Uterus (tissue), 4 donors: ENCODE measurements around the gene C19orf25. TPM values are rescaled to one million over a fixed set of nuclear protein-coding genes. Genes with fewer than 3 reads are reported as not detected.
"Not testable (repeated sequence)": the region's sequence is repeated elsewhere in the genome, so short reads cannot be mapped to it uniquely, and the experiment has no call there.

Source experiments
- DNase-seq, 2 donors: peaks; one replicate each; pipeline ENCODE4 v3.0.0-alpha.2; 2019 to 2020
- H3K27ac ChIP-seq, 2 donors: fragments of 200-600 bp; sonication (generic); 1 replicate in 1 of 2; 2 replicates in 1 of 2; pipeline ENCODE4 v1.5.1; 2016 to 2018
- H3K27me3 ChIP-seq, 2 donors: fragments of 200-600 bp; sonication (generic); one replicate each; pipeline ENCODE4 v1.5.1; 2018 to 2019; ENCODE audit warnings: control low read depth in 1 of 2
- H3K36me3 ChIP-seq, 2 donors: fragments of 200-600 bp; sonication (generic); one replicate each; pipeline ENCODE4 v1.5.1; 2019; ENCODE audit warnings: control low read depth in 1 of 2
- H3K4me1 ChIP-seq, 2 donors: fragments of 200-600 bp; sonication (generic); one replicate each; pipeline ENCODE4 v1.5.1; 2018 to 2019; ENCODE audit warnings: control low read depth in 1 of 2
- H3K4me3 ChIP-seq, 2 donors: fragments of 200-600 bp; sonication (generic); 1 replicate in 1 of 2; 2 replicates in 1 of 2; pipeline ENCODE4 v1.5.1; 2018 to 2019; ENCODE audit warnings: mild to moderate bottlenecking in 1 of 2
- H3K9me3 ChIP-seq, 2 donors: fragments of 200-600 bp; sonication (generic); one replicate each; pipeline ENCODE4 v1.5.1; 2019; ENCODE audit warnings: control low read depth in 1 of 2
- CTCF ChIP-seq, 4 experiments: fragments of 200-600 bp in 2 of 4; fragments of 450-650 bp in 2 of 4; sonication (generic) in 2 of 4; IDR thresholded peaks; one replicate each; pipeline ENCODE4 v1.5.1; 2016 to 2019; ENCODE audit warnings: antibody characterized with exemption in 4 of 4, mild to moderate bottlenecking in 2 of 4, moderate library complexity in 1 of 4
- POLR2A ChIP-seq, 2 donors: fragments of 450-650 bp; IDR thresholded peaks; one replicate each; pipeline ENCODE4 v1.6.1; 2016; ENCODE audit warnings: antibody characterized with exemption in 2 of 2, mild to moderate bottlenecking in 1 of 2, moderate library complexity in 1 of 2
- intact Hi-C: fragments of 100-400 bp; cut with DNase I; formaldehyde crosslinking; loops from one replicate; pipeline ENCODE4 v1.15.1; 2023; ENCODE audit warnings: low total_unique reads
- total RNA-seq, 4 donors: library from RNA; depleted of rRNA in 3 of 4; stranded (reverse); fragments of >200 nt in 3 of 4; gene quantifications; one replicate each; pipeline versions ENCODE4 v1.1.0 to v1.2.4, GENCODE V29; 2014 to 2023
- donor health status: DM: yes; HTN: yes; CAD: no.

Gene C19orf25
- total RNA-seq, 4 donors from 2014 or later = 17.7 to 32.9 (median 28.9) TPM

DNA sequence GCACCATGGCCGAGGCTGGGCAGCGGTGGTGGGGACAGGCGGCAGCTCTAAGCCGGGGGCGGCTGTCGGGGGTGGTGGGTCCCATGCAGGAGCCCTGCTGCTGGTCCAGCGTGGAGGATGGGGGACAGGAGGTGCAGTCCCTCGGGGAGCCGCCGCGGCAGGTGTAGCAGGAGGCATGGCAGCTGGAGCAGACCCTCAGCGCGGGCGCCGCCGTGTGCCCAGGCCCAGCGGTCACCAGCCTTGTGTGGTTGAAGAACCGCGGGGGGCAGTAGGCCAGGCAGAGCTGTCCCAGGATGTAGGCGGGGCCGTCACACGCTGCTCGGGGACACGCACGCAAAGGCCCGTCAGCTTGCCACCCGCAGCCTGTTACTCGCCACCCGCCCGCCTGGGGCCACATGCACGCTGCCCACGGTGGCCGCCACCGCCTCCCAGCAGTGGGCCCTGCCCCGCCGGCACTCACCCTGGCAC lies 2.9 kb upstream of the C19orf25 start:
- no peak overlapping the region for H3K4me3 ChIP-seq
- H3K36me3 ChIP-seq = no peaks in the 10 kb centered on the region
- no peak for TF ChIP-seq CTCF (IDR thresholded peaks at IDR 0.05)
- no peak for TF ChIP-seq POLR2A (IDR thresholded peaks at IDR 0.05)
- no peaks in the 10 kb centered on the region for H3K9me3 ChIP-seq
- intact Hi-C loops = no loop called here
- peaks cover 0 to 10% of the 10 kb centered on the region in 2 donors for H3K4me1 ChIP-seq
- H3K27ac ChIP-seq = no peak overlapping the region
- no peak for DNase-seq
- no peaks in the 10 kb centered on the region for H3K27me3 ChIP-seq

- no peaks in the 10 kb centered on the region for H3K27me3 ChIP-seq
- TF ChIP-seq CTCF (IDR thresholded peaks at IDR 0.05) (no peak), POLR2A (IDR thresholded peaks at IDR 0.05) (no peak)
- no peak overlapping the region for H3K4me3 ChIP-seq
- no peak overlapping the region for H3K27ac ChIP-seq
- H3K9me3 ChIP-seq = no peaks in the 10 kb centered on the region
- intact Hi-C loops = no loop called here
- H3K36me3 ChIP-seq = no peaks in the 10 kb centered on the region
- no peak for DNase-seq
- H3K4me1 ChIP-seq = peaks cover 0 to 10% of the 10 kb centered on the region in 2 donors
Measured at GRCh38 chr19:1481224-1481892, 2.3 kb upstream of the C19orf25 start.

DNA sequence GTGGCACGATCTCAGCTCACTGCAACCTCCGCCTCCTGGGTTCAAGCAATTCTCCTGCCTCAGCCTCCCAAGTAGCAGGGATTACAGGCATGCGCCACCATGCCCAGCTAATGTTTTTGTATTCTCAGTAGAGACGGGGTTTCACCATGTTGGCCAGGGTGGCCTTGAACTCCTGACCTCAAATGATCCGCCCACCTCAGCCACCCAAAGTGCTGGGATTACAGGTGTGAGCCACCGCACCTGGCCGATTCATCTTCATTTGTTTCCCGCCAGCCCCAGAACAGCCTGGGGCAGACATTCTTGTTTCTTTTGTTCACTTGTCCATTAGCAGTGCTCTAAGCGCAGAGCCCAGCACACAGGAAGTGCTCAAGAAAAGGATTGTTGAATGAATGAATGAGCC lies 2.0 kb downstream of the C19orf25 start:
- H3K4me1 ChIP-seq, H3K4me3 ChIP-seq, intact Hi-C loops, DNase-seq, H3K36me3 ChIP-seq, H3K27ac ChIP-seq, H3K9me3 ChIP-seq, H3K27me3 ChIP-seq: not testable (repeated sequence)

- H3K27me3 ChIP-seq = peaks cover 10 to 11% of the 10 kb centered on the region in 2 donors
Measured at GRCh38 chr19:1475751-1476437, 3.1 kb downstream of the C19orf25 start.

GRCh38 chr19:1474765-1475351 lies 4.2 kb downstream of the C19orf25 start:
- TF ChIP-seq POLR2A (IDR thresholded peaks at IDR 0.05) (no peak), CTCF (IDR thresholded peaks at IDR 0.05) (no peak)
- no peak overlapping the region for H3K27ac ChIP-seq
- H3K4me1 ChIP-seq = peaks cover 4 to 26% of the 10 kb centered on the region in 2 donors
- H3K36me3 ChIP-seq = no peaks in the 10 kb centered on the region
- intact Hi-C loops = no loop called here
- no peak for DNase-seq
- H3K27me3 ChIP-seq = peaks cover 16 to 20% of the 10 kb centered on the region in 2 donors
- no peaks in the 10 kb centered on the region for H3K9me3 ChIP-seq
- no peak overlapping the region for H3K4me3 ChIP-seq

More at GRCh38 chr19:1475751-1476437, 3.1 kb downstream of the C19orf25 start:
- H3K4me1 ChIP-seq = peaks cover 3 to 16% of the 10 kb centered on the region in 2 donors
- TF ChIP-seq CTCF (IDR thresholded peaks at IDR 0.05) (no peak), POLR2A (IDR thresholded peaks at IDR 0.05) (no peak)
- H3K9me3 ChIP-seq = no peaks in the 10 kb centered on the region
- H3K36me3 ChIP-seq = no peaks in the 10 kb centered on the region
- no peak overlapping the region for H3K4me3 ChIP-seq
- no peak for DNase-seq
- no peak overlapping the region for H3K27ac ChIP-seq
- intact Hi-C loops = no loop called here
